HG02571 (cell line): Measurements from ENCODE around the gene RAB9A.

Experiments used
- ATAC-seq: cut with Tn5 transposase; IDR thresholded peaks from one replicate; pipeline ENCODE4 v1.9.1; 2021; ENCODE audit warnings: mild to moderate bottlenecking, moderate library complexity; ENCODE audit not compliant: unreplicated experiment

RAB9A gene

GRCh38 chrX:13742397-13743176, 53.7 kb downstream of the RAB9A start:
- peak; percentile 92 for ATAC-seq

DNA sequence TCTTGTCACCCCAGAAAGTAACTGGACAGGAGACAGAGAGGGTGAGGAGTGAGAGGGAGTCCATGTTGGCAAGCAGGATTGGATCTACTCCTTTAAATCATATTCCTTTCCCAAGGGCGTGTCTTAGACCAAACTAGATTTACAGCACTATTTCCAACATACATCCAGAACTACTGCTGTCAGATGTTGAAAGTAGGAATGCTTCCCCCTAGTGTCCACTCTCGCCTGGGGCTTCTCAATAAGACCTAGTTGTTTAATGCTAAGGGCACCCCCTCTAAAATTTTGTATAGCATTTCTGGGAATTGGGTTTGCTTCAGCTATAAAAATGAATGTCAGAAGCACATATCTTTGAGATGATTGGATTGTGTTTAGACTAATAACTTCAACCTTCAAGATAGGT, 58.9 kb downstream of the RAB9A start:
- no peak for ATAC-seq

DNA sequence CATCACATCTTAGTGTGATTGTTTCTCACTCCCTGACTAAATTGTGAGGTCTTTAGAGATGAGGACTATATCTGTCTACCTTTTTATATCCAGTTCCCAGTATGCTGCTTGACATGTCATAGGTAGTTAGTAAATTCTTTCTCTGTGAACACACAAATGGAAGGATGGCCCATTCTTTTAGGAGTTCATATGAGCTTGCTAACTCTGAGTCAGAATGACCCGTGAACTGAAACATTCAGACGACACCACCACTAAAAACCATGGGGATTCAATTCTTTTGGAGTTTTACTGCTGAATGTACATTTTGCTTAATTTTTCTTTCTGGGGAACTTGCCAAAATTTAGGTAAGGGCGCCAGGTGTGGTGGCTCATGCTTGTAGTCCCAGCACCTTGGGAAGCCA, 59.6 kb downstream of the RAB9A start:
- ATAC-seq, result no peak

DNA sequence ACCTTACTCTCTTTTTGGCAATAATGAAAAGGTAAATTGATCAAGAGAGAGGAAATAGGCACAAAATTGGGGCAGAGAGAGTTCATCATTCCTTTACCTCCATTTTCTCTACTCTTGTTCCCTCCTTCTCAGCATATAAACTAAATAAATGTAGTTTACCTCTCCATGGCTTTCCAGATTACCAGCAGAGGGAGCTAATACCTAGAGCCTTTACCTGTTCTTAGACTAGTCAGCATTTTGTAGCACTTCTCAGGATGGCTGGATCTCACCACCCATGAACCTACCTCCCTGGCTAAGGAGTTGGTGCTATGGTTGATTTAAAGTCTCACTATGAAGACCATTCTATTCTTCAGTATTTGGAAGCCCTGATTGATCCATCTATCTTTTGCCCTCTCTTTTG, 61.3 kb downstream of the RAB9A start:
- ATAC-seq, result no peak

DNA sequence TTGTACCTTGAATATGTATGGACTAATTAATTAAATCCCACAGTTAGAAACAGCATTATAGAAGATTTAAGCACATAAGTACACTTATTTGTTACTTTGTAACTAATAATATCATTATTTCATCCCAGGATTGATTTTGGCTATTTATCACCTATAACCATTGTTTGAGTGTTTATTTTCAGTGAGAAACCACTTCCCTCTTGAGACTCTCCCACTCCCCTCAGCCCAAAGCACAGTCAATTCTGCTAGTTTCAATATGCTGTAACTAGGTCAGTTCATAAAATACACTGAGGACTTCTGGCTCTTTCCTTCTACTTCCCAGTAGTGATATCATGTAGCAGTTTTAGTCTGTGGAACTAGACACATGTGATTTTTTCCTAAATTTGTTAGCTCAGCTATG, 61.9 kb downstream of the RAB9A start:
- no peak for ATAC-seq

DNA sequence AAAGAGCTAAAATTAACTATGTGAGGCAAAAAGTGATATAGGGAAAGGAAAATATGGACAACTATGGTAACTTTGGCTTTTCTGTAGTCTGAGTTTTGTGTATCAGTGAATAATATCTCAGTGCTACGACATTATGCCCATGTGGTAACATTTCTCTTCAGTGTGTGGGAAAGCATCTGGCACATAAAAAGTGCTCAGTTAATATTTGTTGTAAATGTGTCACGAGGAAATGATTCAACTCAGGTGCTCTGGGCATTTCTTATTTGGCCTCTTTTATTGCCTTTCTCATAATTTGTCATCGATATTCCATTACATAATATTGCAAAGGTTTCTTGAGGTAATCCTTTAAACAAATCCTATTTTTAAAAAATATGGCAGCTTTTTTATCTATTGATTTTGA, 63.2 kb downstream of the RAB9A start:
- ATAC-seq, result no peak

DNA sequence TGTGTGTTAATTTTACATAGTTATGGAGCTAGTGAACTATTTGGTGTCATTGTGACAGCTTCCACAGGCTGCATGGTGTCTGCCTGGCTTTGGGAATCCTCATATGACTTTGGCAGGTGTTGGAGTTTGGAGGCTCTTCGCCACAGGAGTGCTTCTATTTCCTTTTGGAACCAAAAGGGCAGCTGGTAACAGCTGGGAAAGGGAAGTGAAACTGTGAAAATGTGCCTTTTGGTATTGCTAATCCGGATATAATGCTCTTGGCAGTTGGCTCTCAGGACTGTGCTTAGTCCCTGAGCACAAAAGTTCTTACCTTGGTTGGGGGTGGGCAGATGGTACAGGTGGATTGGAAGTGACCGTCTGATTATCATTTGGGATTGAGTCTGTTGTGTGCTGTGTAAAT, 63.7 kb downstream of the RAB9A start:
- no peak for ATAC-seq

DNA sequence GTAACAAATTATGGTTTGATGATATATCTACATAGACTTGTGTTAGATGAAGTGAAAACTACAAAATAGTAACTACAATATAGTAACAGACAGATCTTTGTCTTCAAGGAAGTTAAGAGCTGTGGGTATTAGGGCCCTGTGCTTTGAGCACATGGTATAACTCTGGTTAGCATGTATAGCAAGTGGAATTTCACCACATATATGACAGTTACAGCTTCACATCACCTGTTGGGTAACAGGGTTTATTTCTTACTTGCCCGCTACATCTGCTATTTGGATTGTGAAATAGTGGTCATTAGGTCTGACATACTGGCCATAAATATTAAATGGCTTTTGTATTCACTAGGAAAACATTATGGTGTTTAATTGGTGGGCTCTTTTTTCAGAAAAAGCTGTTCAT, 65.8 kb downstream of the RAB9A start:
- no peak for ATAC-seq

- ATAC-seq, result no peak
Measured at GRCh38 chrX:13755254-13755653, 66.3 kb downstream of the RAB9A start.

DNA sequence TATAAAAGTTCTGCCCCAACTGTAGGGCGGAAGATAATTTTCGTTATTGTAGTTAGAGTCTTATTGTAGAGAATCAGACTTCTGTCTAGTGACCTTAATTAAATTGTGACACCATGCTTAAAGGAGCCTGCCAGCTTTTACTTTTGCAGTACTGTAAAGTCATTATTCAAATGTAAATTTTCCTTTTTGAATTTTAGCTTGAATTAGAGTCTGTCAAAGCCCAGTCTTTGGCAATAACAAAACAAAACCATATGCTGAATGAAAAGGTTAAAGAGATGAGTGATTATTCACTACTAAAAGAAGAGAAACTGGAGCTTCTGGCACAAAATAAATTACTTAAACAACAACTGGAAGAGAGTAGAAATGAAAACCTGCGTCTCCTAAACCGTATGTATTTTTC, 67.5 kb downstream of the RAB9A start:
- ATAC-seq, result no peak

DNA sequence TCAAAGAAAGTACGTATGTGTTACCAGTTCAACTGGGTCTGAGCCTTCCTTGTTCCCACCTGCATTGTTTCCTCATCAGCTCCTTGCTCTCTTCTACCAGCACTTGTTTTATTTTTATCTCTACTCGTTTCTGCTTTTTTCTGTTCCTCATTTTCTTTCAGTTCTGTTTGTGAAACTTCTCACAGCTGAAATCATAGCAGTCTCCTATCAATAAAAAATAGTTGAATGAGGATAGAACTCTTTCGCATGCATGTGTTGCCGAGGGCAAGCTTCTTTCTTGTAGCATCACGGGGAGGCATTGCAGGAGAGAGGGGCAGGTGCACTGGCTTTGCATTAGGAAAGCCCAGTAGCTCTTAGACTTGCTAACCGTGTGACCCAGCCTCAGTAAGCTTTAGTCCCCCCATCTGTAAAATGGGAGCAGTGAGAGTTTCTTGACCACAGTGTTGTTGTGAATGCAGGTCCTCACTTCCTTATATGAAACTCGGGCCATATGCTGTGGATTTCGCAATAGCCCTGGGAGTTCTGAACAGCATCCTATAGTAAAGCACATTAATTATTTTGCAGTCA, 70.3 kb downstream of the RAB9A start:
- peak; percentile 60 for ATAC-seq
